Sigmoid colon (tissue), 4 donors: ENCODE data around the gene KCND3.

Experiments
- CTCF ChIP-seq, 4 experiments: fragments of 450-650 bp in 3 of 4; fragments of 200-600 bp in 1 of 4; IDR thresholded peaks; one replicate each; pipeline ENCODE4 v1.5.1; 2016 to 2019; ENCODE audit warnings: antibody characterized with exemption in 4 of 4, mild to moderate bottlenecking in 3 of 4, moderate library complexity in 2 of 4
- POLR2A ChIP-seq, 2 donors: fragments of 450-650 bp; IDR thresholded peaks; one replicate each; pipeline ENCODE4 v1.6.1; 2016; ENCODE audit warnings: antibody characterized with exemption in 2 of 2, mild to moderate bottlenecking in 2 of 2, moderate library complexity in 2 of 2
- POLR2AphosphoS5 ChIP-seq, 4 donors: sonication (generic); formaldehyde crosslinking; IDR thresholded peaks; one replicate each; pipeline ENCODE4 v1.6.1; 2017; ENCODE audit warnings: antibody characterized with exemption in 4 of 4

GRCh38 chr1:111812306-111812705 is 177.2 kb downstream of the KCND3 start:
- no peak for TF ChIP-seq CTCF (IDR thresholded peaks at IDR 0.05)
- TF ChIP-seq POLR2AphosphoS5 (IDR thresholded peaks at IDR 0.05) = no peak
- TF ChIP-seq POLR2A (IDR thresholded peaks at IDR 0.05) = no peak
